ENCODE data around the gene AMIGO1. TPM values are rescaled to one million over a fixed set of nuclear protein-coding genes. Genes with fewer than 3 reads are reported as not detected.

Gene AMIGO1
- total RNA-seq, 2 donors from 2014 or later: 2.6 to 8.6 TPM

DNA sequence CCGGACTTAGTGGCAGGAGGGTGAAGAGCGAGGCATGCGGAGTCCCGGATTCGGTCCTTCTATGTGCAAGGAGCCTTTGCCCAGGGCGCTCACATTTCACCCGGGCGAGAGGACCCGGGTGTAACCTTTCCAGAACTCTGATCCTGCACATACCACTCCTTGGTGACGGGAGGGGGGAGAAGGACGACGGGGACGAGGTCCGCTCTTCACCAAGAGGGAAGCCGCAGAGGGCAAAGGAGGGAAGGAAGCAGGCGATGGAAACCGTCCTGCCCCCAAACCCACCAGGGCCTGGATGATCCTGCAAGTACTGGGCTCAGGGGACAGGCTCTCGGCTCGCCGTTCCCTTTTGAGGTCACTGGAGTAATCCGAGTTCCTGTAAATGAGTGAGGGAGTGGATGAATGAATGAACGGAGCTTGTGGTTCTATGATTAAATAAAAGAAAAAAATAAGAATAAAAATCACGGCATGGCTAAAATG is 42.2 kb downstream of the AMIGO1 start:
- Histone ChIP-seq H3K4me3 (peak overlapping the region in 1 of 2 donors; percentile 35), H3K9me3 (no peaks in the 10 kb centered on the region), H3K27me3 (no peaks in the 10 kb centered on the region), H3K36me3 (replicated peaks in 1 of 2; ENCODE audit: insufficient read depth in 1 of 2, low read depth in 2 of 2) (no peaks in the 10 kb centered on the region), H3K27ac (peak overlapping the region in 1 of 4 donors; percentile 55), H3K4me1 (peaks cover 19% of the 10 kb centered on the region)
- intact Hi-C loops (cut with DNase I): no loop called here
- WGBS, 2 donors: 12 to 13% methylated on average over 18 to 23 of the region's 23 CpGs
- DNase-seq: no peak
- TF ChIP-seq POLR2A (IDR thresholded peaks at IDR 0.05) (no peak), CTCF (IDR thresholded peaks at IDR 0.05) (no peak)
- ATAC-seq: no peak

- TF ChIP-seq POLR2A (IDR thresholded peaks at IDR 0.05): peak in 2 of 3 donors; percentile 8 to 35
- peak in 2 of 7 experiments; percentile 7 for TF ChIP-seq CTCF (IDR thresholded peaks at IDR 0.05)
- Histone ChIP-seq H3K27me3 (no peaks in the 10 kb centered on the region), H3K36me3 (replicated peaks in 1 of 2; ENCODE audit: insufficient read depth in 1 of 2, low read depth in 2 of 2) (no peaks in the 10 kb centered on the region), H3K4me3 (peak within 1 kb of the TSS; percentile 35 to 68), H3K9me3 (no peaks in the 10 kb centered on the region), H3K4me1 (peaks cover 19% of the 10 kb centered on the region), H3K27ac (peak within 1 kb of the TSS; percentile 37 to 66 (median 54))
- DNase-seq: peak; percentile 70 to 83 (median 72)
- WGBS, 2 donors: 0% methylated on average over 19 to 81 of the region's 88 CpGs
- peak; percentile 83 for ATAC-seq
- intact Hi-C loops (cut with DNase I): no loop called here
These were observed 42.9 kb downstream of the AMIGO1 start, which contains the start of gene SYPL2 for GRCh38 chr1:109466452-109467300. Gene SYPL2 (plus strand): TSS chr1:109466546. CDS start chr1:109466844, 298 bp downstream.

GRCh38 chr1:109466125-109466451 is 43.4 kb downstream of the AMIGO1 start:
- H3K9me3 ChIP-seq: no peaks in the 10 kb centered on the region
- intact Hi-C loops (cut with DNase I): no loop called here
- H3K4me3 ChIP-seq: peak overlapping the region; percentile 35 to 68
- no peaks in the 10 kb centered on the region for H3K36me3 ChIP-seq (replicated peaks in 1 of 2; ENCODE audit: insufficient read depth in 1 of 2, low read depth in 2 of 2)
- no peak for DNase-seq
- peak overlapping the region; percentile 37 to 66 (median 54) for H3K27ac ChIP-seq
- TF ChIP-seq CTCF (IDR thresholded peaks at IDR 0.05) (no peak), POLR2A (IDR thresholded peaks at IDR 0.05) (no peak)
- ATAC-seq: no peak
- 3 to 8% methylated on average over 15 to 24 of the region's 24 CpGs for WGBS, 2 donors
- peaks cover 19% of the 10 kb centered on the region for H3K4me1 ChIP-seq
- no peaks in the 10 kb centered on the region for H3K27me3 ChIP-seq

- 47 to 51% methylated on average over 4 of the region's 4 CpGs for WGBS, 2 donors
- no peaks in the 10 kb centered on the region for H3K27me3 ChIP-seq
- TF ChIP-seq CTCF (IDR thresholded peaks at IDR 0.05): no peak
- no peak for TF ChIP-seq POLR2A (IDR thresholded peaks at IDR 0.05)
These were observed 51.7 kb downstream of the AMIGO1 start for GRCh38 chr1:109457819-109458218.

More at GRCh38 chr1:109457819-109458218, 51.7 kb downstream of the AMIGO1 start:
- Histone ChIP-seq H3K36me3 (replicated peaks in 1 of 2; ENCODE audit: insufficient read depth in 1 of 2, low read depth in 2 of 2) (no peaks in the 10 kb centered on the region), H3K4me3 (no peak overlapping the region), H3K27ac (no peak overlapping the region), H3K4me1 (no peaks in the 10 kb centered on the region), H3K9me3 (no peaks in the 10 kb centered on the region)
- ATAC-seq (no peak), DNase-seq (no peak)
- intact Hi-C loops (cut with DNase I): no loop called here

Data from body of pancreas (tissue), 4 donors.